Measurements from ENCODE around the gene NACAD.
"Not testable (repeated sequence)": the region's sequence is repeated elsewhere in the genome, so short reads cannot be mapped to it uniquely, and the experiment has no call there.

The NACAD gene

DNA sequence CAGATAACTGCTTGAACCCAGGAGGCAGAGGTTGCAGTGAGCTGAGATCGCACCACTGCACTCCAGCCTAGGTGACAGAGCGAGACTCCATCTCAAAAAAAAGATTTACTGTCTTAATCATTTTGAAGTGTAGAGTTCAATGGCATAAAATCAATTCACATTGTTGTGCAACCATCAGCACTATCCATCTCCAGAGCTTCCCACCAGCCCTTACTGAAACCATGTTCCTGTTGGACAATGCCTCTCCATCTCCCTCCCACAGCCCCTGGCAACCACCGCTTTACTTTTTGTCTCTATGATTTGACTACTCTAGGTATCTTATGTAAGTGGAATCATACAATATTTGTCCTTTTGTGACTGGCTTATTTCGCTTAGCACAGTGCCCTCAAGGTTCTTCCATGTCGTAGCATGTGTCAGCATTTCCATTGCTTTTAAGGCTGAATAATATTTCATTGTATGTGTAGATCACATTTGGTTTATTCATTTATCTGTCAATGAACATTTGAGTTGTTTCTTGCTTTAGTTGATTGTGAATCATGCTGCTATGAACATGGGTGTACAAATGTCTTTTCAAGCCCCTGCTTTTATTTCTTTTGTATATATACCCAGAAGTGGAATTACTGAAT is 33.1 kb downstream of the NACAD start:
- DNase-seq (ENCODE audit: low spot score) = no peak

- no peak for DNase-seq (ENCODE audit: low spot score)
These were observed 33.8 kb downstream of the NACAD start for GRCh38 chr7:45055016-45055415.

DNA sequence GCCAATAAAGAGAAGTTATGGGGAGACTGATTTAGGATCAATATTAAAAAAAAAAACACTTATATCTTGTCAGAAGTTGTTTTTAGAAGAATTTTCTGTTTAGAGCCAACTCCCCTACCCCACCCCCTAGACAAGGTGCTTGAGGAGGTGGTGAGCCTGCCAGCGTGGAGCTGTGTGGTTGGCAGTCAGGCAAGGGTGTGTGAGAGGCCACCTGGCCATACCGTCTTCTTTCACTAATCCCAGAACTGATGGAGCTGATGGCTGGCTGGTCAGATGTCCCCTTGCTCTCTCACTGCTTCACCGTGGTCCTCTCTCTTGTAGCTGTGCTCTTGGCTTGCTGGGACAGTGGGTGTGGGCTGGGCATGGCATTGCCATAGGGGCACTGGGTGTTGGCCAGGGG is 34.3 kb downstream of the NACAD start:
- DNase-seq (ENCODE audit: low spot score) = no peak

GRCh38 chr7:45053941-45054340 is 34.8 kb downstream of the NACAD start:
- DNase-seq (ENCODE audit: low spot score) = no peak

DNA sequence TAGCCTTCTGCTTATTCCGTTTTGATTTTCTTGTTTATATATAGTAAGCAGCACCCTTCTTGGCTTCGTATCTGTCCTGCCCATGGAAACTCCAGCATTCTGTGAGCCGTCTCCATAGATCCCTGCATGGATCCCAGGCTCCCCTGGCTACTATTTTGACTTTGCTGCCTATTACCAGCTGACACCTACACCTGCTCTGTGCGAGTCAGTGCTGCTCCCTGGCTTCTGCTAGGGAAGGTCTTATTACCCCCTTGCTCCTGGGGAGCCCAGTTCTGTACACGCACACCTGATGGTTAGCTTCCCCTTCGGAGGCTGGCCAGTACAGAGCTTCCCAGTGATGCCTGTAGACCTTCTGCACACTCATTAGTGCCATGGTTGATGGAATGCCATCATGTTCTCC is 35.4 kb downstream of the NACAD start:
- no peak for DNase-seq (ENCODE audit: low spot score)

DNA sequence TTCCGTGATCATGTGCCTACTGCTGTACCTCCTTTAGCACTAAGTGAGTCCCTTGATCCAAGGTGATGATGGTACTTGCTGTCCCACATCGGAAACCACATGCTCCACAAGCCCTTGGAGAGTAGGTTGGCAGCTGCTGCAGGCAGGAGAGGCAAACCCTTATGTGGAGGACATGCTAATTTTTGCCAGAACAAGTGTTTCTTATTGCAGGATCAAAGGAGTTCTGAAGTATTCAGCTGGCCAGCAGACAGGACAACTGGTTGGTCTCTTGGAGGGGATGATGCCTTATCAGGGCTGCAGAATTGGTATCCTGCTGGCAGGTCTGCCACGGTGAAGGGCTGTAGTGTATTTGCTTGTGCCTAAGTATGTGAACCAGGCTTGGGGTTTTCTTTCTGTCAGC is 36.8 kb downstream of the NACAD start:
- DNase-seq (ENCODE audit: low spot score) = no peak

DNA sequence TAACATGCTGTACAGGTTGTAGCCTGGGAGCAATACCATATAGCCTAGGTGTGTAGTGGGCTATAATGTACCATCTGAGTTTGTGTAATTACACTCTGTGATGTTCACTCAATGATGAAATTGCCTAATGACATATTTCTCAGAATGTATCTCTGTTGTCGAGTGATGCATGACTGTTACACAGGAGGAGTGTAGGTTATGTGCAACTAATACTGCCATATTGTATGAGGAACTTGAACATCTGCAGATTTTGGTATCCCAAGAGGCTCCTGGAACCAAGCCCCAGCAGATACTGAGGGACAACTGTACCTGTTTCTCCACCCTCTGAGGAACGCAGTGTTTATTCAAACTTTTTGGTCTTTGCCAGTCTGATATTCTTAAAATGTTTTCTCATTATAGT is 38.6 kb downstream of the NACAD start:
- DNase-seq (ENCODE audit: low spot score) = no peak

DNA sequence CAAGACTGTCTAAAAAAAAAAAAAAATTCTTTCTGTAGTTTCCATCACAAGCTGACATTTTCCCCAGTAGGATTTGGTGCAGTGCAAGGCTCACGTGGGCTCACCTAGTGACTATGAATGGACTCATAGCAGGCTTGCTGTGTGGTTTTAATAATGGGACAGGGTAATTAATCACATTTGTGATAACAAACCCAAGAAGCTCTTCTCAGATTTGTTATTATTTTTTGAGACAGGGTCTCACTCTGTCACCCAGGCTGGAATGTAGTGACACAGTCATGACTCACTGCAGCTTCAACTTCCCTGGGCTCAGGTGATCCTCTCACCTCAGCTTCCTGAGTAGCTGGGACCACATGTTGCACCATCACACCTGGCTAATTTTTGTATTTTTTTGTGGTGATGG is 40.0 kb downstream of the NACAD start:
- DNase-seq (ENCODE audit: low spot score) = no peak

DNA sequence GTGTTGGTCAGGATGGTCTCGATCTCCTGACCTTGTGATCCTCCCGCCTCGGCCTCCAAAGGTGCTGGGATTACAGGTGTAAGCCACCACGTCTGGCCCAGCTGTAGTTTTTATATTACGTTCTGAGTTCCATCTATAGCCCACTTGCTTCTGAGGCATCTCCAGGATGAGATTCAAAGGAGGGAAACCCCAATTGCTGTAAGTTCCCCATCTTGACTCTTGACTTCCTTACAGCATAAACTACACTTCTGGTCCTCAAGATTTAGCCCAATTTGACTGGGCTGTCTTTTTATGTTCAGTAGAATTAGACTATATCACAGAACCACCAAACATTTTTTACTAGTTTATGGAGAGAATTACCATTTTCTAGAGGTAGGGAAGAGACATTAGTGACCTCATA is 44.4 kb downstream of the NACAD start:
- DNase-seq (ENCODE audit: low spot score) = no peak

GRCh38 chr7:45039106-45039505 is 49.7 kb downstream of the NACAD start:
- no peak for DNase-seq (ENCODE audit: low spot score)

DNA sequence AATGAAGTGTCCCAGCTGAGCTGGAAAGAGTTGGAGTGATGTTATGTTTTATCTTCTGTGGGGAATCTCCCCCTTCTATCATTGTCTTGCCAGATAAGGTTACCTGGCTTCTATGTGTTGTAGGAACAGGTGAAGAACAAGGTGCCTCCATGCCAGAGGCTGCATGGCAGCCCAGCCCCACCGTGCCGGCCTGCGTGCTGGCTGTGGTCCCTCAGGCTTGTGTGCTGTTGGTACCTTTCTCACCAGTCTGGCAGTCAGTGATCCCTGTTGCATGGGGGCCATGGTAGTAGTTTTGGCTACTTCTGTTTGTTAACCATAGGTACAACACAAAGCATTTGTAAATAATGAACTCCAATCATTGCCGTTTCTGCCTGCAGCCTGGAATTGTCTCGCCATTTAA is 50.9 kb downstream of the NACAD start:
- no peak for DNase-seq (ENCODE audit: low spot score)

GRCh38 chr7:45036796-45037195 is 52.0 kb downstream of the NACAD start:
- DNase-seq (ENCODE audit: low spot score) = no peak

DNA sequence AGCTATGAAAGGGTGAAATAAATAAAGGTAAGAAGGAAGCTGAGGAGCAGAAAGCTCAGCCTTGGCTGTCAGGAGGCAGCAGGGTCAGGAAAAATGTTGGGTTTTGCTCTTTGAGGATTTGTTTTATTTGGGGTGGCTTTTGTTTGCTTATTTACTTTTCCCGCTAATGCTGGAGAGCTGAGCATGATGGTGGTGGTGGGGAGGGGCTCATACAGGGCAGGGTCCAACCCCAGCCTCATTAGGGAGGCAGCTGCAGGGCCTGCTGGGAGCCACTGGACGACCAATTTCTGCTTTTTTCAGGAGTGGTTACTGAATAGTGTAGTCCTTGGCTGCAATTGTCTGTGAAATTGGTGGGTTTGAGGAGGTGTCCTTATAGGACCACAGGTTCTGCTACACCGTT is 52.5 kb downstream of the NACAD start:
- DNase-seq (ENCODE audit: low spot score) = no peak

DNA sequence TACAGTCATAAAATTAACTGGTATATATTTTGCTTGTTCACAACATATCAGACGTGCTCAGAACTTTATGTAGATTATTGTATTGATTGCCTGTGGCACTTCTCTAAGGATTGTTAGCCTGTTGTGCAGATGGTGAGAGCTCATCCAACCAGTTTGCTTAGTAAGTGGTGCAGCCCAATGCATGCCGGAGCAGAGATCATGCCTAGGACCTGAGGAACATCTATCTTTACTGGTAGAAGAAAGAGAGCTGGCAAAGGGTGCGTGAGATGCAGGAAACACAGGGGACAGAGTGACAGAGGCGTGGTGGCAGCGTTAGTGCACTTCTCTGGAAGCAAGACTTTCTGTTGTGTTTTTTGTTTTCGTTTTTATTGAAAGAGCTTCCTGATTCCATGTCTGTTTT is 52.9 kb downstream of the NACAD start:
- DNase-seq (ENCODE audit: low spot score) = no peak

GRCh38 chr7:45035371-45035770 is 53.4 kb downstream of the NACAD start:
- no peak for DNase-seq (ENCODE audit: low spot score)

- DNase-seq (ENCODE audit: low spot score) = not testable (repeated sequence)
These were observed 54.1 kb downstream of the NACAD start for GRCh38 chr7:45034710-45035109.

GRCh38 chr7:45033931-45034290 is 54.9 kb downstream of the NACAD start:
- DNase-seq (ENCODE audit: low spot score) = no peak

DNA sequence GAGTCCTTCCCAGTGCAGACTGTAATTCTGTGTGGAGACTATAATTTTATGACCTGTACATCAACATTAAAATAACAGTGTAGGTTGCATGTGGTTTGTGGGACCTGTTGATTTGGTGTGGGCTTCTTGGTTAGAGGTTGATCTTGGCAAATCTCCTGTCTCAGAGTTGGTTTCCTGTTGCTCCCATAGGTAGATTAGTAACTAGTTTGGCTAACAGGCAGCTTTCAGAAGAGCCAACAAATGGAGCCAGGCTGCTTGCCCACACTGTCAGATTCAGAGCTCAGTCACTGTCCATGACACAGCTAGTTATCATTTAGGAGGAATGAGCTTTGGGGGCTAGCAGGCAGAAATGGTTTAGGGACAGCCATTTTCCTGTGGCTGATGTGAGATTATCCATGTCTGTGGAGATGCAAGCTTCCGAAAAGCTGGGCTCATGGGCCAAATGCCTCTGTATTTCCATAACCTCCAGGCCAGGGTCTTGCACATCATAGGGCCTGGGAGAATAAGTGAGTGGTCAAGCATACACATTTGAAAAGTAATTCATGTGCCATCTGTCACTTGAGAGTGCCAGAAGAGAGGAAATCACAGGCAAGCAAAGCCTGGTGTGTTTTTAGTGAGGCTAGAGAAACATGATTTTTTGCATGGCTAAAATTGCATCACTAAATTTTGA is 55.4 kb downstream of the NACAD start:
- DNase-seq (ENCODE audit: low spot score) = no peak

DNA sequence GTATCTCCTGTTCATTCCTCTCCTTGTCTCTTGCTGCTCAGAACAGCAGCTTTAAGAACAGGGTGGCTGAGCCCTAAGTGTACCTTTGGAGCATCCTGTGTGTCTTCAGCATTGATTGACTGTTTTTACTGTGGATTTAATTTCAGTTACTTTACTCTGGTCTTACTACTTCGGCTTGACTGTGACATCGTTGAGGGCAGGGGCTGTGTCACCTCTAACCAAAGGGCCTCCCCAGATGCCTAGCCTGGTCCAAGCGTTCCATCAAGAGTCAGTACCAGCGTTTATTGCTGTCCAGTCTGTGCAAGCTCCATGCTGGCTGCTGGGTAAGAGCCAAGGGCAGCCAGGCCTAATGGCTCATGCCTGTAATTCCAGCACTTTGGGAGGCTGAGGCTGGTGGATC is 56.3 kb downstream of the NACAD start:
- DNase-seq (ENCODE audit: low spot score) = no peak

DNA sequence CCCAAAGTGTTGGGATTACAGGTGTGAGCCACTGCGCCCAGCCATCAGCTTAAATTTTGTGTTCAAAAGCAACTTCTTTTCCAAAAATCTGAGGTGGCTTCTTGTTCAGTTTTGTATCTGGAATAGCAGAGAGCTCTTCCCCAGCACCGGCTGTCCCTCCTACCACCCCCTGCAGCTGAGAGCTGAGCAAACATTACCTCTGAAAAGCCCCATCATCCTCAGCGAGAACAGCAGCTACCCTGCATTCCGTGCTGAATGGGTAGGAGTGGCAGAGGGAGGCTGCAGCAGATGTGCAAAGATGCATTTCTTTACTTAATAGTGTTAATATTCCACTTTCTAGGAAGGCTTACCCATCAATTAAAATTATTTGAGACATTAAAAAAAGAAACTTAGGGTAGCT is 56.9 kb downstream of the NACAD start:
- DNase-seq (ENCODE audit: low spot score) = no peak

Measured in SK-N-DZ (cell line).